NCI-H1092 (cell line): ENCODE data around the gene NCAPD2.

Source experiments
- DNase-seq: peaks from one replicate; lab custom pipeline; 2025; lab: John Stamatoyannopoulos, UW

The NCAPD2 gene

GRCh38 chr12:6533923-6534694, 40.2 kb downstream of the NCAPD2 start, which contains the start of gene GAPDH:
Gene GAPDH, plus strand, starts transcription at chr12:6534517. Its CDS starts 316 bp downstream, at chr12:6534833.
- DNase-seq: peak; percentile 94

- no peak for DNase-seq
These were observed 40.7 kb downstream of the NCAPD2 start for GRCh38 chr12:6534695-6534944.

- DNase-seq: peak; percentile 63
These were observed 41.2 kb downstream of the NCAPD2 start for GRCh38 chr12:6534945-6535696.

- no peak for DNase-seq
These were observed 41.7 kb downstream of the NCAPD2 start for GRCh38 chr12:6535697-6535946.

GRCh38 chr12:6535960-6536847, 42.3 kb downstream of the NCAPD2 start:
- no peak for DNase-seq

GRCh38 chr12:6536894-6537579, 43.1 kb downstream of the NCAPD2 start:
- no peak for DNase-seq

- peak; percentile 64 for DNase-seq
These were observed 43.9 kb downstream of the NCAPD2 start for GRCh38 chr12:6537580-6538419.

- no peak for DNase-seq
These were observed 44.8 kb downstream of the NCAPD2 start for GRCh38 chr12:6538420-6539313.

GRCh38 chr12:6539314-6539682, 45.4 kb downstream of the NCAPD2 start:
- no peak for DNase-seq

- no peak for DNase-seq
These were observed 45.8 kb downstream of the NCAPD2 start for GRCh38 chr12:6539707-6540134.

- DNase-seq: peak; percentile 62
These were observed 46.4 kb downstream of the NCAPD2 start for GRCh38 chr12:6540181-6540877.

GRCh38 chr12:6541371-6542165, 47.7 kb downstream of the NCAPD2 start:
- no peak for DNase-seq

- DNase-seq: no peak
These were observed 48.5 kb downstream of the NCAPD2 start for GRCh38 chr12:6542209-6543009.

- DNase-seq: no peak
These were observed 52.1 kb downstream of the NCAPD2 start for GRCh38 chr12:6546016-6546415.

- no peak for DNase-seq
These were observed 53.7 kb downstream of the NCAPD2 start for GRCh38 chr12:6547566-6547965.

- no peak for DNase-seq
These were observed 54.1 kb downstream of the NCAPD2 start for GRCh38 chr12:6547987-6548386.

- DNase-seq: no peak
These were observed 54.7 kb downstream of the NCAPD2 start for GRCh38 chr12:6548556-6548955.
